ENCODE results near the gene WNT7A. TPM values are rescaled to one million over a fixed set of nuclear protein-coding genes. Genes with fewer than 3 reads are reported as not detected.

Gene WNT7A
- total RNA-seq, 1 donor from 2014 or later = not detected

- ATAC-seq = no peak
- intact Hi-C loops (cut with DNase I) = no loop called here
- no peak for DNase-seq (ENCODE audit: low spot score)
Measured at GRCh38 chr3:13887495-13888300, 7.8 kb upstream of the WNT7A start.

GRCh38 chr3:13886593-13887129, 6.8 kb upstream of the WNT7A start:
- DNase-seq (ENCODE audit: low spot score) (no peak), ATAC-seq (no peak)
- intact Hi-C loops (cut with DNase I) = no loop called here

GRCh38 chr3:13885704-13886010, 5.8 kb upstream of the WNT7A start:
- intact Hi-C loops (cut with DNase I) = no loop called here

GRCh38 chr3:13884851-13885703, 5.2 kb upstream of the WNT7A start:
- ATAC-seq (no peak), DNase-seq (ENCODE audit: low spot score) (no peak)
- intact Hi-C loops (cut with DNase I) = no loop called here

More at GRCh38 chr3:13885704-13886010, 5.8 kb upstream of the WNT7A start:
- ATAC-seq (no peak), DNase-seq (ENCODE audit: low spot score) (no peak)

- ATAC-seq (no peak), DNase-seq (ENCODE audit: low spot score) (no peak)
- intact Hi-C loops (cut with DNase I) = no loop called here
Measured at GRCh38 chr3:13883681-13884080, 3.8 kb upstream of the WNT7A start.

- intact Hi-C loops (cut with DNase I) = no loop called here
- peak; percentile 2 for DNase-seq (ENCODE audit: low spot score)
Measured at GRCh38 chr3:13882876-13883275, 3.0 kb upstream of the WNT7A start.

GRCh38 chr3:13881536-13882410, 1.9 kb upstream of the WNT7A start:
- DNase-seq (ENCODE audit: low spot score) = peak; percentile 14

More at GRCh38 chr3:13882876-13883275, 3.0 kb upstream of the WNT7A start:
- no peak for ATAC-seq

GRCh38 chr3:13880811-13881156, 913 bp upstream of the WNT7A start:
- DNase-seq (ENCODE audit: low spot score) = peak; percentile 52
- ATAC-seq = no peak
- intact Hi-C loops (cut with DNase I) = no loop called here

More at GRCh38 chr3:13881536-13882410, 1.9 kb upstream of the WNT7A start:
- intact Hi-C loops (cut with DNase I) = no loop called here
- no peak for ATAC-seq

GRCh38 chr3:13879102-13879945, 547 bp downstream of the WNT7A start:
- DNase-seq (ENCODE audit: low spot score) = peak; percentile 58
- no peak for ATAC-seq
- intact Hi-C loops (cut with DNase I) = no loop called here

GRCh38 chr3:13878281-13879101, 1.4 kb downstream of the WNT7A start:
- DNase-seq (ENCODE audit: low spot score) = peak; percentile 44
- intact Hi-C loops (cut with DNase I) = no loop called here
- no peak for ATAC-seq

- DNase-seq (ENCODE audit: low spot score) (peak; percentile 34), ATAC-seq (no peak)
- intact Hi-C loops (cut with DNase I) = no loop called here
Measured at GRCh38 chr3:13877911-13878280, 2.0 kb downstream of the WNT7A start.

GRCh38 chr3:13876451-13877100, 3.3 kb downstream of the WNT7A start:
- intact Hi-C loops (cut with DNase I) = no loop called here
- DNase-seq (ENCODE audit: low spot score) = no peak
- no peak for ATAC-seq

GRCh38 chr3:13874891-13875290, 5.0 kb downstream of the WNT7A start:
- ATAC-seq (no peak), DNase-seq (ENCODE audit: low spot score) (no peak)
- intact Hi-C loops (cut with DNase I) = no loop called here

GRCh38 chr3:13873818-13874217, 6.1 kb downstream of the WNT7A start:
- ATAC-seq (no peak), DNase-seq (ENCODE audit: low spot score) (no peak)
- intact Hi-C loops (cut with DNase I) = no loop called here

- intact Hi-C loops (cut with DNase I) = no loop called here
- DNase-seq (ENCODE audit: low spot score) (no peak), ATAC-seq (no peak)
Measured at GRCh38 chr3:13872451-13872850, 7.4 kb downstream of the WNT7A start.

GRCh38 chr3:13871791-13872190, 8.1 kb downstream of the WNT7A start:
- ATAC-seq (no peak), DNase-seq (ENCODE audit: low spot score) (no peak)
- intact Hi-C loops (cut with DNase I) = no loop called here

GRCh38 chr3:13870902-13871301, 9.0 kb downstream of the WNT7A start:
- intact Hi-C loops (cut with DNase I) = no loop called here
- DNase-seq (ENCODE audit: low spot score) (no peak), ATAC-seq (no peak)

Data from sciatic nerve (tissue), 2 donors.